GM12878 (cell line): ENCODE data around the gene RASGRF1. TPM values are rescaled to one million over a fixed set of nuclear protein-coding genes. Genes with fewer than 3 reads are reported as not detected.

Experiments
- ATAC-seq: fragments of 200-7000 bp; cut with Tn5 transposase; 3 replicates; pipeline ENCODE4 v1.9.1; 2020; ENCODE audit warnings: mild to moderate bottlenecking, moderate library complexity
- BruUV-seq: library from RNA; stranded (reverse); fragments of 400-500 nt; replicated peaks from 2 replicates; lab custom pipeline; 2021; lab: Mats Ljungman, UMichigan
- CTCF ChIA-PET: fragments of 300-600 bp; sonication (Branson Sonifier 250); formaldehyde crosslinking; extraction: SDS; loops from one replicate; lab custom pipeline; 2021; ENCODE audit warnings: inconsistent platforms; lab: Yijun Ruan, JAX
- POLR2A ChIA-PET: fragments of 350-600 bp; formaldehyde crosslinking; extraction: SDS; loops from one replicate; lab custom pipeline; 2021; ENCODE audit warnings: inconsistent platforms; lab: Charles Lee
- RAD21 ChIA-PET: fragments of 300-600 bp; sonication (Branson Sonifier 250); formaldehyde crosslinking; loops from one replicate; lab custom pipeline; 2023; ENCODE audit warnings: antibody characterized with exemption; ENCODE audit not compliant: unreplicated experiment; lab: Charles Lee
- SMC1A ChIA-PET: fragments of 300-600 bp; sonication (Branson Sonifier 250); formaldehyde crosslinking; loops from one replicate; lab custom pipeline; 2023; ENCODE audit not compliant: unreplicated experiment, uncharacterized antibody; lab: Charles Lee
- DNase-seq: peaks from one replicate; pipeline ENCODE4 v3.0.0-alpha.2; 2011; ENCODE audit warnings: low read depth, low spot score
- FAIRE-seq: peaks from 3 replicates; lab custom pipeline; 2011; peaks lifted over from hg19 to GRCh38; lab: Jason Lieb, UNC
- H2AFZ ChIP-seq: 2 replicates; pipeline ENCODE4 v1.6.0; 2011; ENCODE audit warnings: low read depth, low read length, control low read depth; ENCODE audit not compliant: control insufficient read depth
- H3K27ac ChIP-seq: 2 replicates; pipeline ENCODE4 v1.5.1; 2011; ENCODE audit warnings: control low read depth; ENCODE audit not compliant: control insufficient read depth, insufficient read depth
- H3K27me3 ChIP-seq, 2 experiments: replicated peaks in 1 of 2; 2 replicates each; pipeline versions ENCODE4 v1.6.0 to v1.6.1; 2011; ENCODE audit warnings: low read length in 1 of 2; ENCODE audit not compliant: control insufficient read depth in 2 of 2, insufficient read depth in 2 of 2
- H3K36me3 ChIP-seq, 2 experiments: 2 replicates each; pipeline ENCODE4 v1.5.1; 2011; ENCODE audit warnings: low read length in 1 of 2; ENCODE audit not compliant: control insufficient read depth in 2 of 2, insufficient read depth in 2 of 2
- H3K4me1 ChIP-seq: 2 replicates; pipeline ENCODE4 v1.6.1; 2011; ENCODE audit warnings: mild to moderate bottlenecking, low read length, moderate library complexity, mixed read lengths; ENCODE audit not compliant: control insufficient read depth, insufficient read depth
- H3K4me2 ChIP-seq: 2 replicates; pipeline ENCODE4 v1.6.0; 2011; ENCODE audit warnings: control low read depth; ENCODE audit not compliant: control insufficient read depth, insufficient read depth
- H3K4me3 ChIP-seq: fragments of 200-600 bp; sonication (generic); 2 replicates; pipeline ENCODE4 v1.5.1; 2016
- H3K79me2 ChIP-seq: 2 replicates; pipeline ENCODE4 v1.6.0; 2011; ENCODE audit warnings: low read length; ENCODE audit not compliant: control insufficient read depth, insufficient read depth
- H3K9ac ChIP-seq: 2 replicates; pipeline ENCODE4 v1.8.0; 2011; ENCODE audit warnings: low read length, control low read depth, mixed read lengths; ENCODE audit not compliant: control insufficient read depth, insufficient read depth
- H3K9me3 ChIP-seq: replicated peaks from 3 replicates; pipeline ENCODE4 v1.5.1; 2011; ENCODE audit warnings: mild to moderate bottlenecking, low read length; ENCODE audit not compliant: control insufficient read depth, insufficient read depth
- H4K20me1 ChIP-seq: 2 replicates; pipeline ENCODE4 v1.6.0; 2011; ENCODE audit not compliant: control insufficient read depth, insufficient read depth
- ATF7 ChIP-seq: fragments of 450-650 bp; IDR thresholded peaks from 2 replicates; pipeline ENCODE4 v1.6.1; 2016; ENCODE audit warnings: low read depth, mild to moderate bottlenecking
- CHD4 ChIP-seq: fragments of 200-600 bp; sonication (generic); IDR thresholded peaks from 2 replicates; pipeline ENCODE4 v1.6.1; 2016; ENCODE audit warnings: mild to moderate bottlenecking
- IKZF1 ChIP-seq: fragments of 450-650 bp; conservative IDR thresholded peaks from 2 replicates; pipeline ENCODE4 v1.6.1; 2017; ENCODE audit warnings: antibody characterized with exemption, mild to moderate bottlenecking
- PAX5 ChIP-seq: IDR thresholded peaks from 2 replicates; pipeline ENCODE4 v1.6.1; 2011; ENCODE audit warnings: low read depth, low read length, borderline replicate concordance
- SPI1 ChIP-seq: IDR thresholded peaks from 2 replicates; pipeline ENCODE4 v1.6.1; 2011; ENCODE audit warnings: low read depth, mild to moderate bottlenecking, low read length, moderate library complexity, borderline replicate concordance; ENCODE audit not compliant: insufficient read depth
- ZNF384 ChIP-seq: IDR thresholded peaks from 2 replicates; pipeline ENCODE4 v1.6.1; 2012; ENCODE audit warnings: low read depth, mild to moderate bottlenecking, low read length, improper control_type of control experiment, borderline replicate concordance
- whole genome bisulfite sequencing: methylation state at CpG from one replicate; pipeline ENCODE4 v1.1.6; 2016; ENCODE audit warnings: low lambda C conversion rate; ENCODE audit not compliant: insufficient replicate concordance, insufficient coverage; ENCODE audit errors: missing lambda C conversion rate; 5-methylcytosine and 5-hydroxymethylcytosine counted together
- in situ Hi-C: fragments of 300-500 bp; cut with MboI; formaldehyde crosslinking; loops from 9 replicates; pipeline ENCODE4 v1.14.3; 2018; ENCODE audit warnings: mixed read lengths
- intact Hi-C: fragments of 100-400 bp; cut with micrococcal nuclease; formaldehyde crosslinking; loops from one replicate; pipeline ENCODE4 v1.14.2; 2022; ENCODE audit not compliant: unreplicated experiment
- polyA plus RNA-seq, 11 experiments: library from polyadenylated mRNA; depleted of rRNA in 4 of 11; unstranded in 6 of 11; stranded (reverse) in 5 of 11; fragments of >200 nt; fragmentation: Nextera tagmentation in 4 of 11; fragmentation: Illumina TruSeq in 1 of 11; extraction: Ambion mirVana in 4 of 11; extraction: Trizol in 1 of 11; gene quantifications; 1 replicate in 1 of 11; 2 replicates in 10 of 11; pipeline versions ENCODE4 v1.2.1 to v1.2.3, GENCODE V29; 2011 to 2016; ENCODE audit warnings: inconsistent platforms in 2 of 11, missing spikeins in 2 of 11, low read depth in 1 of 11
- total RNA-seq, 4 experiments: library from RNA; depleted of rRNA in 3 of 4; stranded (reverse); fragments of >200 nt in 3 of 4; fragmentation: Illumina TruSeq in 1 of 4; extraction: Trizol in 1 of 4; gene quantifications; 2 replicates each; pipeline versions ENCODE4 v1.2.1 to v1.2.3, GENCODE V29; 2013 to 2021
- TF ChIP-seq, protein P1 (sequence below): fragments of 450-650 bp; formaldehyde crosslinking; IDR thresholded peaks from 2 replicates; pipeline ENCODE4 v1.4.0; 2022; ENCODE audit warnings: mild to moderate bottlenecking, moderate library complexity

The RASGRF1 gene
- total and polyA plus RNA-seq, 10 of the 15 experiments (the other 5 are each of a cell fraction or from before 2014, with no cell fraction given): 0.20 to 1.9 (median 0.86) TPM

- Histone ChIP-seq H4K20me1 (no peaks in the 10 kb centered on the region), H3K4me2 (peak overlapping the region; percentile 15), H3K9me3 (no peaks in the 10 kb centered on the region; the same call in 1 of the 3 replicates), H2AFZ (peak overlapping the region; percentile 66), H3K79me2 (no peaks in the 10 kb centered on the region), H3K27me3 (no peaks in the 10 kb centered on the region; a peak in 2 of 4 replicates), H3K9ac (no peak overlapping the region), H3K4me3 (no peak overlapping the region), H3K36me3 (no peaks in the 10 kb centered on the region), H3K4me1 (peaks cover 4% of the 10 kb centered on the region; the same call in 1 of the 2 replicates), H3K27ac (no peak overlapping the region)
- intact Hi-C loops: no loop called here
- no peak for FAIRE-seq
- no peak for TF ChIP-seq ZNF384
- peak; percentile 19; the same call in 1 of the 2 replicates for TF ChIP-seq SPI1
- ChIA-PET SMC1A (no interaction called here), CTCF (interaction anchor here (1.4 kb wide), 1 partner anchor 51 kb away, joined by 5 read pairs; no protein-coding TSS in a partner anchor), RAD21 (no interaction called here), POLR2A (no interaction called here)
- BruUV-seq: no TSS peak
- in situ Hi-C loops: no loop called here
- no peak for DNase-seq
- peak; percentile 57 for ATAC-seq
- WGBS: 33% methylated on average over 11 of the region's 11 CpGs
These were observed 11.7 kb downstream of the RASGRF1 start for GRCh38 chr15:79078763-79079410.

DNA sequence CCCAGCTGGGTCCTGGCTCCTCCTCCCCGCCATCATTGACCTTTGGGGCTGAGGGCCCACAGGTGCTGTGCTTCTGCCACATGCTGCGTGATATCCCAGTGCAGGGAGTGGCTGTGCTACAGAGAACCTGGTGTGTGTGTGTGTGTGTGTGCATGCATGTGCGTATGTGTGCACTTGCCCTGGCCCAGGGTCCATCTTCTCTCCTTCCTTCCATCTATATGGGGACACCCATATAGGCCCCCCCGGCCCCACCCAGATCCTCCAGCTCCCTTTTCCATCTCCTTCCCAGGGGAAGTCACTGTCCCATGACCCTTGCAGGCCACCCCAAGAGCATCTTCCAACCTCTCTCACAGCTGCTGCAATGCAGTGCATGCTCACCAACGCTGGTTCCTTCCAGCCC, 12.6 kb downstream of the RASGRF1 start:
- intact Hi-C loops (no loop called here), in situ Hi-C loops (no loop called here)
- H3K4me2 ChIP-seq: no peak overlapping the region
- H3K9me3 ChIP-seq: no peaks in the 10 kb centered on the region; the same call in 1 of the 3 replicates
- no peaks in the 10 kb centered on the region for H3K79me2 ChIP-seq
- H3K4me1 ChIP-seq: peaks cover 4% of the 10 kb centered on the region; the same call in 1 of the 2 replicates
- DNase-seq (no peak), ATAC-seq (no peak)
- BruUV-seq: no TSS peak
- H3K36me3 ChIP-seq: no peaks in the 10 kb centered on the region
- TF ChIP-seq CHD4 (no peak), IKZF1 (no peak), PAX5 (no peak), ATF7 (no peak)
- TF ChIP-seq, protein P1, sequence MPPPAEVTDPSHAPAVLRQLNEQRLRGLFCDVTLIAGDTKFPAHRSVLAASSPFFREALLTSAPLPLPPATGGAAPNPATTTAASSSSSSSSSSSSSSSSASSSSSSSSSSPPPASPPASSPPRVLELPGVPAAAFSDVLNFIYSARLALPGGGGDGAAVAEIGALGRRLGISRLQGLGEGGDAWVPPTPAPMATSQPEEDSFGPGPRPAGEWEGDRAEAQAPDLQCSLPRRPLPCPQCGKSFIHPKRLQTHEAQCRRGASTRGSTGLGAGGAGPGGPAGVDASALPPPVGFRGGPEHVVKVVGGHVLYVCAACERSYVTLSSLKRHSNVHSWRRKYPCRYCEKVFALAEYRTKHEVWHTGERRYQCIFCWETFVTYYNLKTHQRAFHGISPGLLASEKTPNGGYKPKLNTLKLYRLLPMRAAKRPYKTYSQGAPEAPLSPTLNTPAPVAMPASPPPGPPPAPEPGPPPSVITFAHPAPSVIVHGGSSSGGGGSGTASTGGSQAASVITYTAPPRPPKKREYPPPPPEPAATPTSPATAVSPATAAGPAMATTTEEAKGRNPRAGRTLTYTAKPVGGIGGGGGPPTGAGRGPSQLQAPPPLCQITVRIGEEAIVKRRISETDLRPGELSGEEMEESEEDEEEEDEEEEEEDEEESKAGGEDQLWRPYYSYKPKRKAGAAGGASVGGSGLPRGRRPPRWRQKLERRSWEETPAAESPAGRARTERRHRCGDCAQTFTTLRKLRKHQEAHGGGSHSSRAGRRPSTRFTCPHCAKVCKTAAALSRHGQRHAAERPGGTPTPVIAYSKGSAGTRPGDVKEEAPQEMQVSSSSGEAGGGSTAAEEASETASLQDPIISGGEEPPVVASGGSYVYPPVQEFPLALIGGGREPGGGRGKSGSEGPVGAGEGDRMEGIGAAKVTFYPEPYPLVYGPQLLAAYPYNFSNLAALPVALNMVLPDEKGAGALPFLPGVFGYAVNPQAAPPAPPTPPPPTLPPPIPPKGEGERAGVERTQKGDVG (CRISPR knock-in tag): no peak
- TF ChIP-seq, all 136 proteins: peak for 0
- WGBS: 63% methylated on average over 3 of the region's 5 CpGs
- ChIA-PET SMC1A (no interaction called here), POLR2A (no interaction called here), RAD21 (no interaction called here), CTCF (interaction anchor here (1.4 kb wide), 1 partner anchor 50 kb away, joined by 5 read pairs; no protein-coding TSS in a partner anchor)
- FAIRE-seq: no peak
- H3K9ac ChIP-seq: no peak overlapping the region
- no peak overlapping the region for H3K27ac ChIP-seq
- no peak overlapping the region for H2AFZ ChIP-seq
- no peak overlapping the region for H3K4me3 ChIP-seq
- no peaks in the 10 kb centered on the region; a peak in 1 of 4 replicates for H3K27me3 ChIP-seq
- no peaks in the 10 kb centered on the region for H4K20me1 ChIP-seq
